GM12872 (cell line): Measurements from ENCODE around the gene SAPCD2.

Experiments
- CTCF ChIP-seq: IDR thresholded peaks from 3 replicates; pipeline ENCODE4 v1.5.1; 2011; ENCODE audit warnings: low read depth, mild to moderate bottlenecking, low read length, moderate library complexity; ENCODE audit not compliant: insufficient read depth

SAPCD2 gene

DNA sequence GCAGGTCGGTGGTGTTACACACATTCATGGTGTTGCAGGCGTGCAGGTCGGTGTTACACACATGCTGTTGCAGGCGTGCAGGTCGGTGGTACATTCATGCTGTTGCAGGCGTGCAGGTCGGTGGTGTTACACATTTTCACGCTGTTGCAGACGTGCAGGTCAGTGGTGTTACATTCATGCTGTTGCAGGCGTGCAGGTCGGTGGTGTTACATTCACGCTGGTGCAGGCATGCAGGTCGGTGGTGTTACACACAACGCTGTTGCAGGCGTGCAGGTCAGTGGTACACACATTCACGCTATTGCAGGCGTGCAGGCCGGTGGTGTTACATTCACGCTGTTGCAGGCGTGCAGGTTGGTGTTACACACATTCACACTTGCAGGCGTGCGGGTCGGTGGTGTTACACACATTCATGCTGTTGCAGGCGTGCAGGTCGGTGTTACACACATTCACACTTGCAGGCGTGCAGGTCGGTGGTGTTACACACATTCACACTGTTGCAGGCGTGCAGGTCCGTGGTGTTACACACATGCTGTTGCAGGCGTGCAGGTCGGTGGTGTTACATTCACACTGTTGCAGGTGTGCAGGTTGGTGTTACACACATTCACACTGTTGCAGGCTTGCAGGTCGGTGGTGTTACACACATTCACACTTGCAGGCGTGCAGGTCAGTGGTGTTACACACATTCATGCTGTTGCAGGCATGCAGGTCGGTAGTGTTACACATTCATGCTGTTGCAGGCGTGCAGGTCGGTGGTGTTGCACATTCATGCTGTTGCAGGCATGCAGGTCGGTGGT lies 33.0 kb upstream of the SAPCD2 start:
- no peak for TF ChIP-seq CTCF

DNA sequence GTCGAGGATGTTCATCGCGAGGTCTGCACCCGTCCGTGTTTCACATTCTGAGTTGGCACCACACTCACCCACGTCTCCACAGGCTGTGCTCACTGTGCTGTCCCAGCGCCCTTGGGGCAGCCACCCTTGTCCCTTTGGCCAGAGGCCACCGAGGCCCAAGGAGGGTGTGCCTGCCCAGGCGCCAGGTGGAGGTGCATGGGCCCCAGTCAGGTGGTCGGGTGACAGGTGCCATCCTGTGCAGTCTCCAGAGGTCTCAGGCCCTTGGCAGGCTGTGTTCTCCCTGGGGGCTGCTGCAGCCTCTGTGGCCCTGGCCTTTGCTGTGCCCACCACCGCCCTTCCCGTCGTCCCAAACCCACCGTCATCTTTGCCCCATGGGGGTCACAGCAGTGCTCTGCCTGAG lies 28.9 kb upstream of the SAPCD2 start:
- TF ChIP-seq CTCF, result no peak

- TF ChIP-seq CTCF, result no peak
Measured at GRCh38 chr9:137097761-137098462, 27.6 kb upstream of the SAPCD2 start.

- no peak for TF ChIP-seq CTCF
Measured at GRCh38 chr9:137096785-137097546, 26.6 kb upstream of the SAPCD2 start.

DNA sequence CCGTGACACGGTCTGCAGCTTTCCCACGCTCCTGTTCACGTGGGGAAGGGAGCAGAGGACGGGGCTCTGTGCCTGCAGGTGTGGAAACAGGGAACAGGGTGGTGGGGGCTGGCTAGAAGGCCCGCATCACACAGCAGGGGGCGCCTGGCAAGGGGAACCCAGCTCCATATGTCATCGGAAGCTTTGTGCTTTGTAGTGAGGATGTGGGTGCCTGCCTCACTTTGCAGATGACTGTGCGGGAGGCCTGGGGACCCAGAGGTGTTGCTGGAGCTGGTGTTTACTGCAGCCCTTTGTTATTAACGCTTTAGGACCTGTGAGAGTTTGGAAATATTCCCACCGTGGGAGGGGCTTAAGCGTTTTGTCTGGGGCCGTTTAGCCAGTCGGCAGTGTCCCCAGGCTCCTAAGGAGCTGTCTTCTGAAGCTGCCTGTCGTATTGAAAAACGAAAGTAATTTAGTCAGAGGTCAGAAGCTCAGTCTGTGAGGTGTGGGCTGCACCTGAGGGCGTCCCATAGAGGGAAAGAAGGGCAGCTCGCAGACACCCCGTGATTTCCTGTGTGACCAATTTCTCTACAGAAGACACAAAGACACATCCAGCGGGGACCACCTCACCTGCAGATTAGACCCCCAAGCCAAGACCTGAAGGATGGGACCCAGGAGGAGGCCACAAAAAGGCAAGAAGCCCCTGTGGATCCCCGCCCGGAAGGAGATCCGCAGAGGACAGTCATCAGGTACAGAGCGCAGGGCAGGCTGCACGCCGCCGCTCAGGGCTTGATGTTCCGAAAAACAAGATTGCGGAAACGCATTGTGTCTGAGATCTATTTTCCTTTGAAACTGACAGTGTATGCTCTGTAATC lies 25.5 kb upstream of the SAPCD2 start:
- TF ChIP-seq CTCF, result peak; percentile 84

DNA sequence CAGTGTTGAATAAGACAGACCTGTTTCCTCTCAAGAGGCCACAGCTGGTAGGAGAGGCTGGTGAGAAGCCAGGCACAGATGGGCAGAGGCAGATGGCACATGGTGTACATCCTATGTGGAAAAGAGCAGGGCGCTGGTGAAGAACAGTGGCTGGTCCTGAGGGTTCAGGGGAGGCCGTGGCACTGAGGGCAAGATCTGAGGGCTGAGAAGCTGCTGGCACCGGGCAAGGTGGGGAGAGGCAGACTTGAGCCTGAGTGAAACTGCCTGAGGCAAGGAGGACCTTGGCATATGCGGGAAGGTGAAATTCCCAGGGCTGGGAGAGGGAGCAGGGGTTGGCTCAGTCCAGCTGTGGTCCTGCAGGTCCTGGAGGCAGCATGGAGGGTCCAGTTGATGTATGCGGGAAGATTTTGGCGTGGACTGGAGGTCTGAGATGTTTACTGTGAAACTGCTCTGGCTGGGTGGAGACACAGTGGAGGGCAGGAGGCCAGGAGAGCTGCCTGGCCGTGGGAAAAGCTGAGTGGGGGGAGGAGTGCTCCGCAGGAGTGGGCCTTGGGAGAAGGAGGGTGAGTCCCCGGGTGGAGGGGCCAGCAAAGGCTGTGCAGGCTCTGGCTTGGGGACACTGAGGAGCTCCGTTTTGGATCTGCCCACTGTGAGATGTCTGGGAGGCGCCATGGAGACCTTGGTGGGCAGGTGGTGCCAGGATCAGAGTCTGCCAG lies 19.0 kb upstream of the SAPCD2 start:
- TF ChIP-seq CTCF, result no peak
